ENCODE measurements around the gene HNF1B.
"Not testable (repeated sequence)": the region's sequence is repeated elsewhere in the genome, so short reads cannot be mapped to it uniquely, and the experiment has no call there.

Gene HNF1B

DNA sequence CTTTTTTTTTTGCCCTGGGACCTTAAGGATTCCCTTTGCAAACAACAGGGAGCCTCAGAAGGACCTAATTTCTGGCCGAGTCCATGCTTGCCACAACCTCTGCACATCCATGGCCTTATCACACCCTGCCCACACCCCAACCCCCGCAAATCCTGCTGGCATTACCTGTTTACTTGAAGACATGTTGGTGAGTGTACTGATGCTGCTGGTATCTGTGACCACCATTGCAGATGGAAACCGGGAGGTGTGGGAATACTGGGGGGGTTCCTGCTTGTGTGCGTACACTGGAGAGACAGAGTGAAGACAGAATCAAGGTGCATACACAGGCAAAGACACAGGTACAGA lies 46.0 kb downstream of the HNF1B start:
- no peak for DNase-seq

DNA sequence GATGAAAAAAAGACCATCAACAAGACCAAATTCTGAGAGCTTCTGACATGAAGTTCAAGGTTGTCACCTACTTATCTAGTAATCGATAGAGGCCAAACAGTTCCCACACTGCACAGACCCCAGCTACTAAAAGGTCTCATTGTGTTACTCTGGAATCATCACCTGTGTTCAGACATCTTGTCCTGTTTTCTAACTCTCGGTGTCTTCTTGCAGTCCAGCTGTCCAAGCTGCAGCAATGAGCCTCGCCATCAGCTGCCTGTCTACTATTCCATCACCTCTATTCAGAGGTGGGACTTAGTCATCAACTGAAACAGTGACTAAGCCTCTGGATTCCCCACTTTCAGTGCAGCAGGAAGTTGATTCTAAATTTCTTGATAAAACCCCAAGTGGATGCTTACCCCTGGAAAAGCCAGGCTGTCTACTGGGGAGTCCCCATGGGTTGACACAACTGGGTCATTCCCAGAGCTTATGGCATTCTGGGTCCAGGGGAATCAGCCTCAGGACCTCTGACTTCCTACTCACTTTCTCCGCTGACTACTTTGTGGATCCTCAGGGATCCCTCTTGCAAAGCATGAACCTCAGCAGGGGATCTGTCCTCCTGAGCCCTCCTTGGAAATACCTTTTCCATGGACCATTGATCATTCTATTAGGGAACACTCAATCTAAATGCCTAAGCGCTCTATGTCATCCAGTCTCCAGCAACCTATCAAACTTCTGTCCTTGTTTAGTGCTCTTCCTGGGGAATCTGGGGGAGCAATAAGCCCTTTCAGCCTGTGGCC lies 46.5 kb downstream of the HNF1B start:
- peak in 1 of 2 donors; percentile 12 for DNase-seq

DNA sequence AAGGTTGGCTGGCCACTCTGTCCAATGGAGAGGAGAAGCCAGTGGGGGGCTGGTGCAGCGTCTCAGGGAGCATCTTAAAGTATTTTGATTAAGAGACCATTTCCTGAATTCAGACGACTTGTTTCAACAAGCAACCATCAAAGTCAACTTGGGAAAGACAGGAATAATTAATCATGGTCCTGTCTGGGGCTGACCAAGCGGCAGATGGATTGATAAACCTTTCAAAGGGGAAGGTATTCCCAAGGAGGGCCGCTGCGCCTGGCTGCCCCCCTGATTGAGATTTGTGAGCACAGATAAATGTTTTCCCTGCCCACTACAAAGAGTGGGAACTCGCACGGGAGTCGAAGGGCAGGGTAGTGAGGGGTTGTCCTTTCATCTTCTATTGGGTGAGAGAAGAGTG lies 47.5 kb downstream of the HNF1B start:
- no peak for DNase-seq

DNA sequence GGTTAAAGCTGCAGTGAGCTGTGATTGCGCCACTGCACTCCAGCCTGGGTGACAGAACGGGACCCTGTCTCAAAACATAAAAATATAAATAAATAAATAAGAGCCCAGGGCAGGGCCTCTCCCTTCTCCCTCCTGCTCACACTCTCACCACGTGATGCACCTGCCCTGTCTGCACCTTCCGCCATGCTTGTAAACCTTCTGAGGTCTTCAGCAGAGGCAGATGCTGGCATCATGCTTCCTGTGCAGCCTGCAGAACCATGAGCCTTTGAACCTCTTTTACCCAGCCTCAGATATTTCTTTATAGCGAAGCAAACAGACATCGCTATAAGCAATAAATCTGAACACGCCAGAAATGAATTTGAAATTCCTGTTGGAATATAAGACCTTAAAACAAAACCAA lies 48.5 kb downstream of the HNF1B start:
- DNase-seq, result no peak

DNA sequence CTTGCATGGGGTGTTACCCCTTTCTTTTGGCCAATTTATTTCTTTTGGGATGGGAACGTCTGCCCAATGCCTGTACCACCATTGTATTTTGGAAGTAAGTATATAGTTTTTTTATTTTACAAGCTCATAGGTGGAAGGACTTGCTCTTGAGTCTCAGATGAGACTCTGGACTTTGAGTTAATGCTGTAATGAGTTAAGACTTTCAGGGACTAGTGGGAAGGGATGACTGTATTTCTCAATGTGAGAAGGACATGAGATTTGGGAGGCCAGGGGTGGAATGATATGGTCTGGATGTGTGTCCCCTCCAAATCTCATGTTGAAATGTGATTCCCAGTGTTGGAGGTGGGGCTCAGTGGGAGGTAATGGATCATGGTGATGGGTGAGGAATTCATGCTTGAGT lies 49.1 kb downstream of the HNF1B start:
- DNase-seq, result no peak

DNA sequence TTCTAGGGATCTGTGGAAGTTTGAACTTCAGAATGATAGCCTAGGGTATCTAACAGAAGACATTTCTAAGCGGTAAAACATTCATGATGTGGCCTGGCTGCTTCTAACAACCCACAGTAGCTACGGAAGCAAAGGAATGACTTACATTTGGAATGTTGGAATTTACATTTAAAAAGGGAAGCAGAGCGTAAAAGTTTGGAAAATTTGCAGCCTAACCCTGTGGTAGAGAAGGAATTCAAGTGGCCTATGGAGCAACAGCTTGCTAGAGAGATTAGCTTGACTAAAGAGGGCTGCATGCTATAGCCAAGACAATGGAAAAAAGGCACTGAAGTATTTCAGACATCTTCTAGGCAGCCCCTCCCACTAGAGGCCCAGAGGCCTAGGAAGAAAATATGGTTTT lies 50.1 kb downstream of the HNF1B start:
- DNase-seq, result no peak

DNA sequence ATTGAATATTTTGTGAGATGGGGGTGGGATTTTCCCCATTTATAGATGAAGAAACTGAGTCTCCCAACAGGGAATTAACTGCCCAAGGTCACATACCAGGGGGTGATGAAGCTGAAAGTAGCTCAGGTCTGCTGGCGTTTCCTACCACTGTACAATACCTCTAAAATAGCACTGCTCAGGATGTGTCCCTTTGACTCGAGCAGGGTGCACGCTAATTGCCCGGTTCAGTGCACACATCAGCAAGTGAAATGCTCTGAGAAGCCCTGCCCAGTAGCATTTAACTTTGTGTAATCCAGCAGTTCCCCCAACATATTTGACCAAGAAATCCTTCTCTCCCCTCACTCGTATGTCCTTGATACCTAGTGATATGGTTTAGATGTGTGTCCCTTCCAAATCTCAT lies 51.5 kb downstream of the HNF1B start:
- no peak for DNase-seq

DNA sequence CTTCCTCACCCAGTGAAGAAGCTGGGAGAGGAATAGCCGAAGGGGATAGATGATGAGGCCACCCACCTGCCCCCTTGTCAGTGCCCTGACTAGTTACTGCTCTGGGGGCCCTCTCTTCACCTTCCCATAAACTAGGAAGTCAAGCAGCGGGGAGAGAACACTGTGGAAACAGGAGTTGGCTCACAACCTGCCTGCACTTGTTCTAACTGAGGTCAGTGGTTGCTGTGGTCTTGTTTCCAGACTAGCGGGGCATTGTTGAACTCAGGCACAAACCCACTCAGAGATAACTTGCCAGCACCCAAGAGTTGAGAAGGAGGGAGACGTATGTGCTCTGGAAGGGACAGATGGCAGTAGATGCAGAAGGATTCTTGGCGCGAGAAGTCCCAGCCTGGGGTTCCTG lies 53.1 kb downstream of the HNF1B start:
- no peak for DNase-seq

DNA sequence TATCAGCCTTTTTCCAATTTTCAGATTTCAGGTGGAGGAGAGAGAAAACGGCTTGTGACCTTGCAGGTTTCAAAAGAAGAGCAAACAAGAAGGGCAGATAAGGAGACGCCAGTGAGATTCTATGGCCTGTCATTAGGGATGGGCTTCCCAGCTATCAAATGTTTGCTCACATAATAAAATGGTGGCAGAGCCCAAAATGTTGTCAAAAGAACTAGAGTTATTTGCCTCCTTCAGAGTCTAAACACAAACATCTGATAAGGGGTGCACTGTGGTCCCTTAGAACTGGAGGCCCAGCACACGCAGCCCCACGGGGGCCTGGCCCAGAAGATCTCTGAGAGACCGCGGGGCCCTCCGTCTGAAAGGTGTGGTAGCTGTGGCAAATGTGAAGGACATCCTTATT lies 55.5 kb downstream of the HNF1B start:
- no peak for DNase-seq

DNA sequence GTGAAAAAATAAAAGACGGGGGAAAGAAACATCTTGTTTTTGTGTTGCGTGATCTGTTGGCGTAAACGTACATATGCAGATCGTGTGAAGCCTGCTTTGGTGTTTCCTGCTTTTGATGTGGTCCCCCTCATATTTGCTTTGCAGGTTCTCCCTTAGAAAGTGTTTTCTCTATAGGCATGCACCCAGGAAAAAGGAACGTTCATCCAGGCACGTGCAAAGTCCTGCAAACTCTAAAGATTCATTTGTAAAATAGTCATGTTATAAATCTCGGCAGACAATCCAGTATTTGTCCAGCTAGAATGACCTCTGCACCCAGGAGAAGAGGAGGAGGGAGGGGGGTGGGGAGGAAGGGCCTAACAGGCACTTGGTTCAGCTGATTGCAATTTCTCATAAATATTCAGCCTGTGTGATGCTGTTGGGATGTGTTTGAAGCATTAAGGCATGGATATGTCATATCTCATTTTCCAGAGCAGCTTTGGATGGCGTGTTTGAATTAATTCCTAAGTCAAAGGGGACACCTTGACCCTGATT lies 61.3 kb downstream of the HNF1B start:
- DNase-seq, result no peak

DNA sequence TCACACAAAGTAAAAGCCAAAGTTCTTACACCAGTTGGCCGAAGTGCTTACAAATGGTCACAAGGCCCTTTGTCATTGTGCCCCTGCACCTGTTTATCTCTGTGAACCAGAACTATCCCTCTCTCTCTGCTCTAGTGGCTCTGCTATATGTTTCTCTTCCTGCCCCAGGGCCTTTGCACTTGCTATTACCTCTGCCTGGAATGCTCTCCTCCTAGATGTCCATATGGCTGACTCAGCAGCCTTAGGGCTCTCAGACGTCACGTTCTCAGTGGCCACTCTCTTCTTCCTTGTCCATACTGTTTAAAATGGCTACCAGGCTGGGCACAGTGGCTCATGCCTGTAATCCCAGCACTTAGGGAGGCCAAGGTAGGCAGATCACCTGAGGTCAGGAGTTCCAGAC lies 62.9 kb downstream of the HNF1B start:
- DNase-seq, result no peak

DNA sequence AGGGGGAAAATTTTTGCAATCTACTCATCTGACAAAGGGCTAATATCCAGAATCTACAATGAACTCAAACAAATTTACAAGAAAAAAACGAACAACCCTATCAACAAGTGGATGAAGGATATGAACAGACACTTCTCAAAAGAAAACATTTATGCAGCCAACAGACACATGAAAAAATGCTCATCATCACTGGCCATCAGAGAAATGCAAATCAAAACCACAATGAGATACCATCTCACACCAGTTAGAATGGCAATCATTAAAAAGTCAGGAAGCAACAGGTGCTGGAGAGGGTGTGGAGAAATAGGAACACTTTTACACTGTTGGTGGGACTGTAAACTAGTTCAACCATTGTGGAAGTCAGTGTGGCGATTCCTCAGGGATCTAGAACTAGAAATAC lies 64.9 kb downstream of the HNF1B start:
- not testable (repeated sequence) for DNase-seq

DNA sequence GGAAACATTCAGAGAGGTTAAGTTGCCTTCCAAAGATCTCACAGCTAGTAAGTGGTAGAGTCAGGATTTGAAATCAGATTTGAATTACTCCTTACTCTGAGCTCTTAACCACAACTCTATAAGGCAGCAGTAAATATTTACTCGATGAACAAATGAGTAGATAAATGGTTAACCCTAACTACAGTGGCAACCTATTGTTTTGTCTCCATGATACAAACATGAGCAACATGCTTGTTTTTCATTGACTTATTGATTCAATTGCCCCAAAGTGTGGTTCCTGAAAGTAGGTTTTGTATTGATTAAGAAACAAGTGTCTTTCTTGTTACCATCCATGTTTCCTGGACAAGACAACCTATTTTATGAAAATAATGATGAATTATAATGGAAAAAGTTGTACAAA lies 66.8 kb downstream of the HNF1B start:
- DNase-seq, result no peak

DNA sequence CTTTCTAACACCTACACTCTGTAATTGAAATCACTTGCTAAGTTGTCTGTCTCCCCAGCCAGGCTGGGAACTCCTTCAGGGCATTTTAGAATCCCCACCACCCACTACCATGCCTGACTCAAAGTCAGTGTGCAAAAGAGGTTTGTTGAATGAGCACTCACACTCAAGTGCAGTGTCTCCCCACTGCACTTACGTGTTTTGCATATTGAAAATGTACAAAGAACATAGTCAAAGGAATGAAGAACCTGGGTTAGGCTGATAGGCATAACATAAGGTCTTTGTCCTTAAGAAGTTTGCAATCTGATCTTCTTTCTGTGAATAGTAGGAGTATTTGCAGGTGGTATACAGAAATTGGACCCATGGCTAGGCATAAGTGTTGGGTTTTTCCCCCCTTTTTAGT lies 67.8 kb downstream of the HNF1B start:
- DNase-seq, result no peak

DNA sequence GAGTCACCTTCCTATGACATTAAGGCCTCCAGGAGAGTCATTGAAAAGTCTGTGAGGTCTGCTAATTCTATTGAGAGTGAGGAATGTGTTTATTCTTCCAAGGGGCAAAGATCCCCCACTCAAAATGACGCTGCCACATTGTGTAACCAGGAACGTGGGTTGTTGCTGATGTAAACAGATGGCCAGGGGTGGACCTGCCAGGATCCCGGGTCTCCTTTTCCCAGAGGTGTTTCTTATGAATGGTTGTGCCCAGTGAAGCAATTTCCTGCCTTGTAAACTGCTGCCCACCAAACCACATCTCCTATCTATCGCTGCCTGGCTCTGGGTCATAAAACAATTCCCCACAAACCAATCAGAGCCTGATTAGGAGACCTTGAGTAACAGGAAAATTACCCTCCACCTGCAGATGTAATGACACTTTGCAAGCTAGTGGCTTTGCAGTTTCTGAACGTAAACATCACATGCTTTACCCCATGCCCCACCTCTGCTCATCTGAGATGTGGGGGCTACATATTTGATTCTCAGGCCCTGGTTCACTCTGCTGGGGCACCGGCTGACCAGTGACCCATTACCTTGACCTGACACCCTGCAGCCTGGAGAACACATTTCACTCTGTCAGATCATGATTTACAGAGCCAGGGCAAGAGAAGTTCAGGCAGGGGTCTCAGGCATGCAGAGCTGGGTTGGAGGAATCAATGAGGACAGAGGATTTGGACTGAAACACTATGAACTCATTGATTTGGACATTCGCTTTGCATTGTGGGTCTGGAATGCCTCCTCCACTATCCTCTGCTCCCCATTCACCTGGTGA lies 68.5 kb downstream of the HNF1B start:
- no peak for DNase-seq

DNA sequence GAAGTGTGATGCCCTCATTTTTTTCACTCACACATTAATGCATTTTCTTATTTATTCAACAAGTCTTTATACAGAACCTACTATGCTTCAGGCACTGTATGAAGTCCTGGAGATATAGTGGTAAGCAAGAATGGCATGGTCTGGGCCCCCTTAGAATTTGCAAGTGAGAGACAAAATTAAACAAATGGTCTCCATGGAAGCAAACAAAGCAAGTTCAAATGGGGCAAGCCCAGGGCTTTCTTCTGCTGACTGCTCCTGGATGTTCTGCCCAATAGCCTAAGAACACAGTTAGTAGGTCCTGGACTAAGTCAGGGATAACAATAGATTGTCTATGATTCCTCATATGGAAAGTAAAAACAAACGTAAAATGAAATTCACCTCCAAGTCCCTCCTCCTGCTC lies 70.3 kb downstream of the HNF1B start:
- DNase-seq, result no peak

DNA sequence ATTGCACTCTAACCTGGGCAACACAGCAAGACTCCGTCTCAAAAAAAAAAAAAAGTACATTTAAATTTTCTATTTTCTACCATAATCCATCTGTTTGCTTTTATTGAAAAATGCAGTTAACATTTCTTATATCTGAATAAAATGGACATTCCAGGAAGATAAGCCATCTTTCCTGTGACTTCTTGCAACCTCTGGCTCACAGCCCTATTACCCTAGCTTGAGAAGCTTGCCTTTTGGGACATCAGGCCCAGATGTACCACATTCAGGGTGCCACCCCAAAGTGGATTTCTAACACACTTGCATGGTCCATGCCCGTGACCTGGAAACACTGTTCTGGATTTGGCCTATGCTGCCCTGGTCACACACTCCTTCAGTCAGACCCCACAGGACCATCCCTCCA lies 71.5 kb downstream of the HNF1B start:
- DNase-seq, result no peak

DNA sequence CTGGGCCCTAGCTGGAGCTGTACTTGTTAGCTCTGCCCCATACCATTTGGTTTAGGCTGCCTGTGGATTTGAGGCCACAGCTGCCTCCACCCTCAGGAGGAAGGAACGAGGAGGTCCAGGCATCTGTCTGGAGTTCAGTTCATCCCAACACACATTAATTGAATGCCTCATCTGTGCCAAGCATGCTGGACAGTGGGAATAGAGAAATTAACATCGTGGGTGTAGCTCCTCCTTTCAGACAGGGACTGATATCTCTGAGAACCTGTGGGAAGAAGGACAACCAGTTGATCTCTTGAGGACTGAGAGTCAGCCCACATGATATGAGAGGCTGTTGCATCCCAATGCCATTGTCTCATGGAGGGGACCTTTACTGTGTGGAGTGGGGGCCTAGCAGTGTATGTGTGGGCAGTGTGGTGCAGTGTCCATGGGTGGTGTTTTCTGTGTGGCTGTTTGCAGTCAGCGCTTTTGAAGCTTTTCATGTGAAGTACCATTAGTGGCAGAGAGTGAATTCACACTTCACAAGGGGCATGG lies 72.2 kb downstream of the HNF1B start:
- DNase-seq, result no peak

DNA sequence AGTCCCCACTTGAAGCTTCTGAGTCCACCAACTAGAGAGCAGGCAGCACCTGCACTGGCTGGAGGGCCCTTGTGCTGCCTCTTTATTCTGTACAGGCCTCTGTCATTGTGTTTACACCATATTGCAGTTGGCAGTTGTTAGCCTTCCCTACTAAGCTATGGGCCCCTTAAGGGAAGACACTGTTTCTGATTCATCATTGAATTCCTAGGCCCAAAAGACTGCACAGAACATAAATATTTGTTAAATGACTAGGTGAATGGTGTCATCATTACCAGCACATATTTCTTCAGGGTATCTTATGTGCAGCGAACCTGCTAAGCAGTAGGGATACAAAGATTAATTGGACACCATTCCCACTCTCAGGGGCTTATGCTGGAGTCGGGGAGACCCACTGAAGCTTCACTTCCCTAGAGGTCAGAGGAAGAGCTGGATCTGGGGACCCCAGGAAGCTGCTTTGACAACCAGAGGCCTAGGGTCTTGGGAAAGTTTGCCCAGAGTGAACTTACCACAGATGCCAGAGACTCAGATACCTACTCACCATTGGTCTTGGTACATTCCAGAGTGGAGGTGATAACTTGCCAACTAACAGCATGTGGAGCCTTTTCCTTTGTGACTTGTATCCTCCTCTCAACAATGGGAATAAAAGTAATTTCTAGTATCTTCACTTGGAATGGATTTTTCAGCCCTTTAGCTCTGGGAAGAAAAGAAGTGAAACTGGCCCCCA lies 72.9 kb downstream of the HNF1B start:
- DNase-seq, result no peak

DNA sequence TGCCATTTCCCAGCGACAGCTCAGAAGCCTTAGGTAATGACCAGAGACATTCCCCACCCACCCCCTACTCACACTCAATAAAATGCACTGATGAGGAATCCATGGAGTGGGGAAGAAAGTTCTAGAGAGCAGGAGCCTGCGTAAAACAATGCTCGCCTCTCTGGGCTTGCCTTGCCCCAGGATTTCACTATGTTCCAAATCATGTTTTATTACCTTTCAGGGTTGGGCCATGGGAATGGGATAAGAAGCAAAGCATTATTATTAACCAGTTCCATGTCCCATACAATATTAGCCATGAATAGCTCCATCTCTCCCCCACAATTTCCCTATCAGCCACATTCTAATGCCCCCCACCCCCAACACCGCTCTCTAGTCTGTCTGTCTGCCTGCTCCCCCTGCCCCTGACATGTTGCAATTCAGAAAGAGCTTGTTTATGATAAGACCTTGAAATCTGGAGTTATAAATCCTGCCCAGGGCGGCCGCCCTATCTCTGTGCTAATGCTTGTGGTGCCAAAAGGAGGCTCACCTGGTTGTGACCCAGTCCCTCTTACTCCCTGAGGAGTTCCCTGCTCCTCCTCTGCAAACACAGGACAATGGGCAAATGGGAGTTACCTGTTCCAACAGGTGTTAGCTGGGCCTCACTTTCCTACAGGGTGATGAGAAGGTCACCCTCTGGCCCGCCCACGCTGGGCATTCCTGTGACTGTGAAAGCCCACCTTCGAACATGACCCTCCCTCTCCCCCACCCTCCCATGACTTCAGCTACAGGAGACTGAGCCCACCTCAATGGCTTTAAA lies 73.6 kb downstream of the HNF1B start:
- no peak for DNase-seq

DNA sequence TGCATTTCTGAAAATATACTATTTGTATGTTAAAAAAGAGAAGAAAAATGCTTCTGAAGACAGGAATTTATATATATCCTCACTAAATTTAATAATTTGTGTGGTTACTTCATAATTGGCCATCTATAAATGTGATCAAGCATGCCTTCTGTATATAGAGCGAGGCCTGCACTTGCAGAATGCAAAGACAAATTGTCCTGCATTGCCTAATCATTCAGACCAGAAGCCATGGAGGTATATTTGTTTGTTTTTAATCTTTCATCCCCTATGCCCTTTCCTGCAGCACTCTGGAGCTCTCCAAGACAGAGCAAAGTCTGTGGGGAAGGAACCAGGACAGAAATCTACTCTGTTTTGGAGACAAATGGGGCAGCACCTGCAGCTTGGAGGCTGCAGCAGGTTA lies 77.8 kb downstream of the HNF1B start:
- DNase-seq, result no peak

DNA sequence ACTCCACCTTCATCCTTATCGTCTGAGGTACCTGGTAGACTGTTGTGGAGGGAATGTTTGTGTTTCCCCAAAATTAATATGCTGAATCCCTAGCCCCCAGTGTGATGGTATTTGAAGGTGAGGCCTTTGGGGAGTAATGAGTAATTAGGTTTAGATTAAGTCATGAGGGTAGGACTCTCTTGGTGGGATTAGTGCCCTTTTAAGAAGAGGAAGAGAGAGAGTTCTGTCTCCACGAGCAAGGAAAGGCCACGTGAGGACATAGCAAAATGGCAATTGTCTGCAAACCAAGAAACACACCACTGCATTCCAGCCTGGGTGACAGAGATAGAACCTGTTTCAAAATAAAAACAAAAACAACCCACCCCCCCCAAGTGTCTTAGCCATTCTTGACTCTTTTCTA lies 80.6 kb downstream of the HNF1B start:
- no peak for DNase-seq

DNA sequence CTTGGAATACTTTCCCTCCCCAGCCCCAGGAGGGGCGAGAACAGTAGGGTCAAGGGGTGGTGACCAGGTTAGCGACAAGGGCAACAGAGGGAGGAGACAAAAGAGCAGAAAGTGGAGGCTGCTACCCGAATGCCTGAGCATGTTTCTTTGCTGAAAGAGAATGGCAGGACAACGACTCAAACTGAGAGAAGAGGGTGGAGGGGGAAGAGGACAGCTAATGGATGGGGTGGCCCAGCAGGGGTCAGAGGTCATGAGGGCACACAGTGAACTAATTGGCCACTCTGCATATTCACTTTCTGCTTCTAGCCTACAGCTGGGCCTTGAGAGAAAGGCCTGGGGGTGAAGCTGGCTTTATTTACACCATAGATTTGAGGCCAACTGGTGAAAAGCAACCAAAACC lies 82.5 kb downstream of the HNF1B start:
- no peak for DNase-seq
